Upper lobe of left lung (tissue), 4 donors: Measurements from ENCODE around the gene GRB14.

Source experiments
- POLR2A ChIP-seq, 4 donors: fragments of 450-650 bp; IDR thresholded peaks; one replicate each; pipeline ENCODE4 v1.5.1; 2016 to 2017; ENCODE audit warnings: antibody characterized with exemption in 4 of 4, mild to moderate bottlenecking in 2 of 4
- POLR2AphosphoS5 ChIP-seq, 2 donors: sonication (generic); formaldehyde crosslinking; IDR thresholded peaks; one replicate each; pipeline ENCODE4 v1.5.1; 2017; ENCODE audit warnings: antibody characterized with exemption in 2 of 2
- TF ChIP-seq, protein P1 (sequence below), 6 experiments: fragments of 450-650 bp in 4 of 6; fragments of 200-600 bp in 2 of 6; sonication (generic) in 2 of 6; IDR thresholded peaks; one replicate each; pipeline ENCODE4 v1.5.1; 2016 to 2019; ENCODE audit warnings: antibody characterized with exemption in 6 of 6

- no peak for TF ChIP-seq POLR2AphosphoS5 (IDR thresholded peaks at IDR 0.05)
- TF ChIP-seq, protein P1, sequence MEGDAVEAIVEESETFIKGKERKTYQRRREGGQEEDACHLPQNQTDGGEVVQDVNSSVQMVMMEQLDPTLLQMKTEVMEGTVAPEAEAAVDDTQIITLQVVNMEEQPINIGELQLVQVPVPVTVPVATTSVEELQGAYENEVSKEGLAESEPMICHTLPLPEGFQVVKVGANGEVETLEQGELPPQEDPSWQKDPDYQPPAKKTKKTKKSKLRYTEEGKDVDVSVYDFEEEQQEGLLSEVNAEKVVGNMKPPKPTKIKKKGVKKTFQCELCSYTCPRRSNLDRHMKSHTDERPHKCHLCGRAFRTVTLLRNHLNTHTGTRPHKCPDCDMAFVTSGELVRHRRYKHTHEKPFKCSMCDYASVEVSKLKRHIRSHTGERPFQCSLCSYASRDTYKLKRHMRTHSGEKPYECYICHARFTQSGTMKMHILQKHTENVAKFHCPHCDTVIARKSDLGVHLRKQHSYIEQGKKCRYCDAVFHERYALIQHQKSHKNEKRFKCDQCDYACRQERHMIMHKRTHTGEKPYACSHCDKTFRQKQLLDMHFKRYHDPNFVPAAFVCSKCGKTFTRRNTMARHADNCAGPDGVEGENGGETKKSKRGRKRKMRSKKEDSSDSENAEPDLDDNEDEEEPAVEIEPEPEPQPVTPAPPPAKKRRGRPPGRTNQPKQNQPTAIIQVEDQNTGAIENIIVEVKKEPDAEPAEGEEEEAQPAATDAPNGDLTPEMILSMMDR (IDR thresholded peaks at IDR 0.05), result no peak
- TF ChIP-seq POLR2A (IDR thresholded peaks at IDR 0.05), result no peak
These were observed 53.8 kb downstream of the GRB14 start for GRCh38 chr2:164567335-164567989.
